Tibial nerve (tissue), 3 donors: Measurements from ENCODE around the gene ROBO1.

Source experiments
- CTCF ChIP-seq, 5 experiments: fragments of 200-600 bp in 3 of 5; fragments of 450-650 bp in 2 of 5; sonication (generic) in 3 of 5; IDR thresholded peaks; one replicate each; pipeline ENCODE4 v1.5.1; 2016 to 2019; ENCODE audit warnings: antibody characterized with exemption in 5 of 5, mild to moderate bottlenecking in 3 of 5, moderate library complexity in 2 of 5
- POLR2A ChIP-seq, 2 donors: fragments of 450-650 bp; IDR thresholded peaks; one replicate each; pipeline ENCODE4 v1.6.1; 2017; ENCODE audit warnings: antibody characterized with exemption in 2 of 2, mild to moderate bottlenecking in 2 of 2, moderate library complexity in 2 of 2

GRCh38 chr3:79170021-79170420 is 597.8 kb downstream of the ROBO1 start:
- TF ChIP-seq POLR2A (IDR thresholded peaks at IDR 0.05) (no peak), CTCF (IDR thresholded peaks at IDR 0.05) (no peak)
